Measurements from ENCODE around the gene CWC22. TPM values are rescaled to one million over a fixed set of nuclear protein-coding genes. Genes with fewer than 3 reads are reported as not detected.

Gene CWC22
- total and polyA plus RNA-seq, 2 donors (not counting 3 experiments of a cell fraction or from before 2014, with no cell fraction given), result 1.8 to 15.7 TPM

GRCh38 chr2:179999000-179999399 lies 8.1 kb downstream of the CWC22 start:
- H3K36me3 ChIP-seq (ENCODE audit: control insufficient read depth in 2 of 2, extremely low read depth in 1 of 2, insufficient read depth in 2 of 2, low read length in 2 of 2), result no peaks in the 10 kb centered on the region
- ChIA-PET POLR2A (no interaction called here), CTCF (no interaction called here)
- dilution Hi-C loops (cut with MboI; ENCODE audit: extremely low pct_ligation_motif_present, low sequenced_read_pairs), result no loop called here
- no peaks in the 10 kb centered on the region for H4K20me1 ChIP-seq (replicated peaks; ENCODE audit: control insufficient read depth, extremely low read depth, insufficient read depth, low read length)
- H3K9me3 ChIP-seq (replicated peaks; ENCODE audit: control insufficient read depth, insufficient read depth, low read length), result no peaks in the 10 kb centered on the region
- no TSS peak for BruUV-seq (replicated peaks)
- no peaks in the 10 kb centered on the region for H3K27me3 ChIP-seq (ENCODE audit: control insufficient read depth in 2 of 2, insufficient read depth in 2 of 2, low read length in 2 of 2)
- no peaks in the 10 kb centered on the region for H3K4me1 ChIP-seq (ENCODE audit: control insufficient read depth, extremely low read depth, insufficient read depth, low read length)
- H3K27ac ChIP-seq (ENCODE audit: insufficient read depth, low read depth, low read length), result no peak overlapping the region
- H3K79me2 ChIP-seq (ENCODE audit: control insufficient read depth, insufficient read depth, low read length), result peaks cover 71% of the 10 kb centered on the region
- no peak for TF ChIP-seq JUN (IDR thresholded peaks at IDR 0.05; ENCODE audit: borderline replicate concordance, insufficient read depth, insufficient read length, low read depth)
- no peak for TF ChIP-seq POLR2A (IDR thresholded peaks at IDR 0.05; ENCODE audit: low read depth, low read length)
- TF ChIP-seq, protein P1, sequence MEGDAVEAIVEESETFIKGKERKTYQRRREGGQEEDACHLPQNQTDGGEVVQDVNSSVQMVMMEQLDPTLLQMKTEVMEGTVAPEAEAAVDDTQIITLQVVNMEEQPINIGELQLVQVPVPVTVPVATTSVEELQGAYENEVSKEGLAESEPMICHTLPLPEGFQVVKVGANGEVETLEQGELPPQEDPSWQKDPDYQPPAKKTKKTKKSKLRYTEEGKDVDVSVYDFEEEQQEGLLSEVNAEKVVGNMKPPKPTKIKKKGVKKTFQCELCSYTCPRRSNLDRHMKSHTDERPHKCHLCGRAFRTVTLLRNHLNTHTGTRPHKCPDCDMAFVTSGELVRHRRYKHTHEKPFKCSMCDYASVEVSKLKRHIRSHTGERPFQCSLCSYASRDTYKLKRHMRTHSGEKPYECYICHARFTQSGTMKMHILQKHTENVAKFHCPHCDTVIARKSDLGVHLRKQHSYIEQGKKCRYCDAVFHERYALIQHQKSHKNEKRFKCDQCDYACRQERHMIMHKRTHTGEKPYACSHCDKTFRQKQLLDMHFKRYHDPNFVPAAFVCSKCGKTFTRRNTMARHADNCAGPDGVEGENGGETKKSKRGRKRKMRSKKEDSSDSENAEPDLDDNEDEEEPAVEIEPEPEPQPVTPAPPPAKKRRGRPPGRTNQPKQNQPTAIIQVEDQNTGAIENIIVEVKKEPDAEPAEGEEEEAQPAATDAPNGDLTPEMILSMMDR (IDR thresholded peaks at IDR 0.05; ENCODE audit: extremely low read depth in 1 of 2, insufficient read depth in 1 of 2, low read depth in 1 of 2, low read length in 2 of 2), result no peak
- TF ChIP-seq GATA2 (IDR thresholded peaks at IDR 0.05; ENCODE audit: insufficient read depth, insufficient read length, low read depth, low read length), result no peak
- no peak for TF ChIP-seq POLR2AphosphoS5 (IDR thresholded peaks at IDR 0.05; ENCODE audit: insufficient read depth, low read depth, low read length)
- TF ChIP-seq, protein P2, sequence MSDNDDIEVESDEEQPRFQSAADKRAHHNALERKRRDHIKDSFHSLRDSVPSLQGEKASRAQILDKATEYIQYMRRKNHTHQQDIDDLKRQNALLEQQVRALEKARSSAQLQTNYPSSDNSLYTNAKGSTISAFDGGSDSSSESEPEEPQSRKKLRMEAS (IDR thresholded peaks at IDR 0.05; ENCODE audit: insufficient read depth, insufficient read length), result no peak
- no peak overlapping the region for H3K9ac ChIP-seq (replicated peaks; ENCODE audit: extremely low read depth, insufficient read depth, low read length)
- DNase-seq (ENCODE audit: low read depth, low spot score) (no peak), FAIRE-seq (no peak)
- H3K9me1 ChIP-seq (replicated peaks; ENCODE audit: control insufficient read depth, extremely low read depth, insufficient read depth, low read length), result no peaks in the 10 kb centered on the region
- H3K4me3 ChIP-seq (replicated peaks in 1 of 3; ENCODE audit: insufficient read depth in 1 of 3, low read depth in 1 of 3, low read length in 3 of 3), result no peak overlapping the region
- H3K4me2 ChIP-seq (ENCODE audit: insufficient read depth, low read length), result no peak overlapping the region
- no peak overlapping the region for H2AFZ ChIP-seq (ENCODE audit: low read depth, low read length)
- intact Hi-C loops (cut with micrococcal nuclease), result no loop called here
